DOHH2 (cell line): Measurements from ENCODE around the gene JUND.

Source experiments
- CTCF ChIP-seq: fragments of 200-600 bp; sonication (generic); IDR thresholded peaks from one replicate; pipeline ENCODE4 v1.5.1; 2014; ENCODE audit warnings: antibody characterized with exemption, mild to moderate bottlenecking, low read depth, low read length; ENCODE audit not compliant: poor library complexity, severe bottlenecking
- EZH2phosphoT487 ChIP-seq: fragments of 200-600 bp; sonication (generic); IDR thresholded peaks from 2 replicates; pipeline ENCODE4 v1.6.1; 2017; ENCODE audit warnings: borderline replicate concordance, mild to moderate bottlenecking, antibody characterized with exemption, low read length, moderate library complexity, mixed read lengths

DNA sequence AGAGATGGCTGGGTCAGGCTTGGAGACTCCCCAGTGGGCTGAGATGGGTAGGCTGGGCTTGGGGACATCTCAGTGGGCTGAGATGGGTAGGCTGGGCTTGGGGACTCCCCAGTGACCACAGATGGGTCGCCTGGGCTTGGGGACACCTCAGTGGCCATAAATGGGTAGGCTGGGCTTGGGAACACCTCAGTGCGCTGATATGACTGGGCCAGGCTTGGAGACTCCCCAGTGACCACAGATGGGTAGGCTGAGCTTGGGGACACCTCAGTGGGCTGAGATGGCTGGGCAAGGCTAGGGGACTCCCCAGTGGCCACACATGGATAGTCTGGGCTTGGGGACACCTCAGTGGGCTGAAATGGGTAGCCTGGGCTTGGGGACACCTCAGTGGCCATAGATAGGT is 19.9 kb downstream of the JUND start:
- TF ChIP-seq CTCF (no peak), EZH2phosphoT487 (no peak)
